ENCODE results near the gene SNX27. TPM values are rescaled to one million over a fixed set of nuclear protein-coding genes. Genes with fewer than 3 reads are reported as not detected.

The SNX27 gene
- total and polyA plus RNA-seq, 12 donors, result 6.5 to 37.8 (median 32.2) TPM

GRCh38 chr1:151619489-151620093, 7.7 kb downstream of the SNX27 start:
- 81 to 86% methylated on average over 6 of the region's 6 CpGs for WGBS, 2 donors
- ATAC-seq, result peak in 1 of 8 donors; percentile 35
- no peak for DNase-seq
- Histone ChIP-seq H3K27ac (peak overlapping the region in 1 of 10 donors; percentile 62), H3K27me3 (no peaks in the 10 kb centered on the region), H3K9me3 (no peaks in the 10 kb centered on the region), H3K4me3 (no peak overlapping the region), H3K4me1 (peaks cover 0 to 54% (median 28%) of the 10 kb centered on the region in 9 donors), H3K36me3 (peaks cover 0 to 7% (median 0%) of the 10 kb centered on the region in 9 donors)
- intact Hi-C loops (cut with DNase I), result loop anchor here in 1 of 10 donors (10.0 kb wide), 1 partner anchor 105 kb away; the partner anchor contains the start of gene RIIAD1
- TF ChIP-seq, protein P1, sequence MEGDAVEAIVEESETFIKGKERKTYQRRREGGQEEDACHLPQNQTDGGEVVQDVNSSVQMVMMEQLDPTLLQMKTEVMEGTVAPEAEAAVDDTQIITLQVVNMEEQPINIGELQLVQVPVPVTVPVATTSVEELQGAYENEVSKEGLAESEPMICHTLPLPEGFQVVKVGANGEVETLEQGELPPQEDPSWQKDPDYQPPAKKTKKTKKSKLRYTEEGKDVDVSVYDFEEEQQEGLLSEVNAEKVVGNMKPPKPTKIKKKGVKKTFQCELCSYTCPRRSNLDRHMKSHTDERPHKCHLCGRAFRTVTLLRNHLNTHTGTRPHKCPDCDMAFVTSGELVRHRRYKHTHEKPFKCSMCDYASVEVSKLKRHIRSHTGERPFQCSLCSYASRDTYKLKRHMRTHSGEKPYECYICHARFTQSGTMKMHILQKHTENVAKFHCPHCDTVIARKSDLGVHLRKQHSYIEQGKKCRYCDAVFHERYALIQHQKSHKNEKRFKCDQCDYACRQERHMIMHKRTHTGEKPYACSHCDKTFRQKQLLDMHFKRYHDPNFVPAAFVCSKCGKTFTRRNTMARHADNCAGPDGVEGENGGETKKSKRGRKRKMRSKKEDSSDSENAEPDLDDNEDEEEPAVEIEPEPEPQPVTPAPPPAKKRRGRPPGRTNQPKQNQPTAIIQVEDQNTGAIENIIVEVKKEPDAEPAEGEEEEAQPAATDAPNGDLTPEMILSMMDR (IDR thresholded peaks at IDR 0.05), result no peak

GRCh38 chr1:151620286-151620685, 8.4 kb downstream of the SNX27 start:
- ATAC-seq, result peak in 6 of 8 donors; percentile 51 to 85 (median 72)
- WGBS, 2 donors, result 66 to 79% methylated on average over 2 of the region's 2 CpGs

GRCh38 chr1:151621351-151621750, 9.5 kb downstream of the SNX27 start:
- peak in 5 of 8 donors; percentile 51 to 77 (median 65) for ATAC-seq

More at GRCh38 chr1:151620286-151620685, 8.4 kb downstream of the SNX27 start:
- H3K36me3 ChIP-seq, result no peaks in the 10 kb centered on the region
- no peak overlapping the region for H3K4me3 ChIP-seq
- no peaks in the 10 kb centered on the region for H3K9me3 ChIP-seq
- peaks cover 0 to 48% (median 28%) of the 10 kb centered on the region in 9 donors for H3K4me1 ChIP-seq
- DNase-seq, result no peak
- intact Hi-C loops (cut with DNase I), result no loop called here
- H3K27me3 ChIP-seq, result no peaks in the 10 kb centered on the region
- TF ChIP-seq, protein P1 (IDR thresholded peaks at IDR 0.05), result no peak
- peak overlapping the region in 3 of 10 donors; percentile 12 to 62 (median 32) for H3K27ac ChIP-seq

GRCh38 chr1:151624783-151625182, 12.9 kb downstream of the SNX27 start:
- no peak overlapping the region for H3K27ac ChIP-seq
- peaks cover 0 to 25% (median 20%) of the 10 kb centered on the region in 9 donors for H3K4me1 ChIP-seq
- H3K27me3 ChIP-seq, result no peaks in the 10 kb centered on the region
- ATAC-seq (no peak), DNase-seq (no peak)
- no peaks in the 10 kb centered on the region for H3K9me3 ChIP-seq
- intact Hi-C loops (cut with DNase I), result no loop called here
- TF ChIP-seq, protein P1 (IDR thresholded peaks at IDR 0.05), result no peak
- H3K4me3 ChIP-seq, result no peak overlapping the region
- WGBS, 2 donors, result 98 to 100% methylated on average over 3 of the region's 3 CpGs
- peaks cover 0 to 18% (median 0%) of the 10 kb centered on the region in 9 donors for H3K36me3 ChIP-seq

More at GRCh38 chr1:151621351-151621750, 9.5 kb downstream of the SNX27 start:
- H3K4me1 ChIP-seq, result peaks cover 0 to 38% (median 28%) of the 10 kb centered on the region in 9 donors
- 56 to 68% methylated on average over 2 of the region's 2 CpGs for WGBS, 2 donors
- TF ChIP-seq, protein P1 (IDR thresholded peaks at IDR 0.05), result no peak
- H3K9me3 ChIP-seq, result no peaks in the 10 kb centered on the region
- DNase-seq, result no peak
- H3K27me3 ChIP-seq, result no peaks in the 10 kb centered on the region
- intact Hi-C loops (cut with DNase I), result no loop called here
- H3K27ac ChIP-seq, result peak overlapping the region in 5 of 10 donors; percentile 3 to 60 (median 11)
- H3K36me3 ChIP-seq, result no peaks in the 10 kb centered on the region
- H3K4me3 ChIP-seq, result no peak overlapping the region
